ENCODE measurements around the gene GATA3.

GRCh38 chr10:8013619-8014018 is 40.9 kb upstream of the GATA3 start:
- TF ChIP-seq STAT5A (IDR thresholded peaks at IDR 0.05; ENCODE audit: borderline replicate concordance, low read length) (no peak), TRIM25 (IDR thresholded peaks at IDR 0.05; ENCODE audit: borderline replicate concordance) (no peak), ZC3H4 (CRISPR knock-in tag; IDR thresholded peaks at IDR 0.05; ENCODE audit: borderline replicate concordance) (no peak)
